HG03342 (cell line): ENCODE data around the gene RPL41.
A peak's percentile ranks its signal among the peaks of the same experiment; 100 is the strongest.

Experiments
- ATAC-seq: cut with Tn5 transposase; IDR thresholded peaks from one replicate; pipeline ENCODE4 v1.9.1; 2021; ENCODE audit warnings: mild to moderate bottlenecking, moderate library complexity; ENCODE audit not compliant: unreplicated experiment

Gene RPL41

DNA sequence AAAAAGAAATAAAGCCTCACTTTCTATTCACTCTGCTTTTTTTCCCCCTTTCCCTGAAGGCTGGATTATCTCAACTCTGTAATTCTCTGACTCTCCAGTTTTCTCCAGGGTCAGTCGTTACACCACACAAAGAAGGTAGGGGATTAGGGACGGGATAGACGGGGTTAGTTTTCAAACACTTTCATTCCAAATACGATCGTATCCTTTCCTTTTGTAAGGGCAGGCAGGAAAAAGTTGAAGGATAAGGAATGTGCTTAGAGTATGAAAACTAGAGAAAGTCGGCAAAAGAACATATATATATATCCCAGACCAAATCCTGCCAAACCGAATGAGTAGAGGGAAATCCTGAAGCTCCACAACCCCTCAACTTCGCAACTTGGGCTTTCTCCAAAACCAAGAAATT, 11.1 kb downstream of the RPL41 start:
- no peak for ATAC-seq

DNA sequence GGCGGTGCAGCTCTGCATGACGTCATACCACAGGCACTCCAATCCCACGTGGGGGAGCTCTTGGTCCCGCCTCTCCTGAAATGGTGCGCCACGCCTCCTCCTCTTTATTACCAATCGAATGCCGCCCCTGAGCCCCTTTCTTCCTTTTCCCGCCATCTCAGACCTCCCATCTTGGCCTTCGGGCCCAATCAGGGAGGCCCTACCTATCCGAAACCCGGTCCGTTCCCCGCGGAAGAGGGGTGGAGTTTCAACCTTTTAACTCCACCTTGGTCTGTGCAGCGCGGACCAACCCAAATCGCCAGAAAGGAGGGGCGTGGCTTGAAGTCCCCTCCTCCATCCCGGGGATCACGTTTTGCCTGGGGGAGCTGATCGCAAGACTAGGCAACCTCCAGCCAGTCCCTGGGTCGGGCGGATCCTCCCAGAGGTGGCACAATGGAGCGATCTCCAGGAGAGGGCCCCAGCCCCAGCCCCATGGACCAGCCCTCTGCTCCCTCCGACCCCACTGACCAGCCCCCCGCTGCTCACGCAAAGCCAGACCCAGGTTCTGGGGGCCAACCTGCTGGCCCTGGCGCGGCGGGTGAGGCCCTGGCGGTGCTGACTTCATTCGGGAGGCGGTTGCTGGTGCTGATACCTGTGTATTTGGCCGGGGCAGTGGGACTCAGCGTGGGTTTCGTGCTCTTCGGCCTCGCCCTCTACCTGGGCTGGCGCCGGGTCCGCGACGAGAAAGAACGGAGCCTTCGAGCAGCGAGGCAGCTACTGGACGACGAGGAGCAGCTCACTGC, 11.6 kb downstream of the RPL41 start, which contains the start of gene ESYT1:
Gene ESYT1, plus strand, starts transcription at position 380 of the 782 bp plus-strand sequence. Its CDS starts 53 bp downstream, at position 433.
- peak; percentile 87 for ATAC-seq

DNA sequence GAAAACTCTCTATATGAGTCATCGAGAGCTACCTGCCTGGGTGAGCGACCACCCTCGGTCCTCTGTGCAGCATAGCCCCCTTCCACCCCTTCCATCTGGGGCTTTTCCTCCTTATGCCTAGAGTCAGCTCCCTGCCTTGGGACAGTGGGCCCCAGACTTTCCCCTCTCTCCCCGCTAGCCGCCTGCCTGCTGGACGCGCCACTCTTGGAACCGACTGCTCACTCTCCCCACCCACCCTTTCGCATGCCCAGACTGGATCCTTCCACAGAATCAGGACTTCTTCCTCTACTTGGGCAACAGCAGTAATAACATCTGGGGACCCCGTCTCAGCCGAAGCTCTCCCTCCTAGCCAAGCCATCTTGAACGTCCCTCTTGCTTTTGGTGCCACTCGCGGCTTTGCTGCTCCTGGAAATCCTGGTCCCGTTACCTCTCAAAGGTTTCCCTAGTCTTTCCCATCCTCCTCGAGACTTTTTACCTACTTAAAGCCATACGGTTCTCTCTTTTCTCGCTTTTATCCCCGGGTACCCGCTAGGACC, 12.3 kb downstream of the RPL41 start:
- ATAC-seq, result no peak

GRCh38 chr12:56129206-56129941, 12.9 kb downstream of the RPL41 start:
- no peak for ATAC-seq

GRCh38 chr12:56129942-56130495, 13.6 kb downstream of the RPL41 start:
- no peak for ATAC-seq

GRCh38 chr12:56130876-56131275, 14.4 kb downstream of the RPL41 start:
- ATAC-seq, result no peak

GRCh38 chr12:56134897-56135296, 18.5 kb downstream of the RPL41 start:
- ATAC-seq, result no peak

GRCh38 chr12:56137853-56138571, 21.6 kb downstream of the RPL41 start:
- no peak for ATAC-seq

DNA sequence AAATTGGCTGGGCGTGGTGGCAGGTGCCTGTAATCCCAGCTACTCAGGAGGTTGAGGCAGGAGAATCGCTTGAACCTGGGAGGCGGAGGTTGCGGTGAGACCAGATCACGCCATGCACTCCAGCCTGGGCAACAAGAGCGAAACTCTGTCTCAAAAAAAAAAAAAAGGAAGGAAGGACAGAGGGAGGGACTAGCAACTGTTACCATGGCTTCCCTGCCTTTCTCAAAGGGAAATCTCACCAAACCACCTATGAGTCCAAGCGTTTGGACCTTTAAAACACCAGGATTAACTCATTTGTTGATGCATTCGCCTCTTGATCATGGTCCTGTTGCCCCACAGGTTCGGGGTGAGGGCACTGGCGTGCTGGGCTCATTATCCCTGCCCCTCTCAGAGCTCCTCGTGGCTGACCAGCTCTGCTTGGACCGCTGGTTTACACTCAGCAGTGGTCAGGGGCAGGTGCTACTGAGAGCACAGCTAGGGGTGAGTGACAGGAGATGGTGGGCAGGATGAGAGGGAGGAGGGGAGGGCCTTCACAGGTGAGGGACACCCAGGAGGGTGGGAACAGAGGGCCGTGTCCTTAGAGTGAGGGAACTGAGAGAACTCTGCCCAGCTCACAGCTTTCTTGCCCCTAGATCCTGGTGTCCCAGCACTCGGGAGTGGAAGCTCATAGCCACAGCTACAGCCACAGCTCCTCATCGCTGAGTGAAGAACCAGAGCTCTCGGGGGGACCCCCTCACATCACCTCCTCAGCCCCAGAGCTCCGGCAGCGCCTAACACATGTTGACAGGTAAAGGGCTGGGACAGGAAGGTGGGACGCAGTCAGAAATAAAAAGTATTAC, 25.7 kb downstream of the RPL41 start:
- no peak for ATAC-seq

- no peak for ATAC-seq
Observed at GRCh38 chr12:56143217-56143616, 26.8 kb downstream of the RPL41 start.

DNA sequence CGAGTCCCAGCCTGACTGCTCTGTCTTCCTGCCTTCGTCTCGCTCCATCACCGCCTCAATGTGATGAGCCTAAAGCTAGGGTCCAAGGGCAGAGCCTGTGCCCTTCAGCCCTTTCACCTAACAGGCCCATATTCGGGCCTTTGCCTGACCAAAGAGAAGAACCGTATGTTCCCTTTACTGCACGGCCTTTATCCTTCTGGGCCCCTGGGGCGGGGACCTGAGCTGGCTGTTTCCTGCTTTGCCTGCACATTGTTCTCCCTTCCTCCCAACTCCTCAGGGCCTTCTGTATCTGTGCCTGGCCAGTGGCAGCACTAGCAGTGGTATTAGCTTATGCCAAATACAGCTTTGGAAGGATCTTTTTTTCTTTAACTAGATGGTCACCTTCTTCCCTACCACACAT, 27.4 kb downstream of the RPL41 start:
- ATAC-seq, result no peak

DNA sequence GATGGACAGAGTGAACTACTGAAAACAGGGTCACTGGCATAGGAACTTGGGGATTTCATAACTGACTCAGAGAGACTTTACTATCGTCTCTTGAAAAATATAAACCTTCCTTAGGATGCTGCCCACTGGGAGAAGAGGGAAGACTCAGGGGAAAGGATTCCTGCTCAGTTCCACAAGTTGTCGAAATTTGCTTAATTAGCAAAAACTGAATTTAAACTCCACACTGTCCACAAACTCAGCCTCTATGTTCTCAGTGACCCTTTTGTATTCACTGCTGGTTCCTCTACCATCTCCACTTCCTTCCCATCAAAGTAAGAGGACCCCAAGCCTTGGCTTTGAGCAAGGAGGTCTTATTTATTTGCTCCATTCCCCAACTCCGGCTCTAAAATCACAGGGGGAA, 28.8 kb downstream of the RPL41 start:
- no peak for ATAC-seq

GRCh38 chr12:56146492-56147460, 30.3 kb downstream of the RPL41 start:
- no peak for ATAC-seq

- no peak for ATAC-seq
Observed at GRCh38 chr12:56150563-56150962, 34.1 kb downstream of the RPL41 start.

- ATAC-seq, result peak; percentile 54
Observed at GRCh38 chr12:56151672-56152131, 35.3 kb downstream of the RPL41 start.

DNA sequence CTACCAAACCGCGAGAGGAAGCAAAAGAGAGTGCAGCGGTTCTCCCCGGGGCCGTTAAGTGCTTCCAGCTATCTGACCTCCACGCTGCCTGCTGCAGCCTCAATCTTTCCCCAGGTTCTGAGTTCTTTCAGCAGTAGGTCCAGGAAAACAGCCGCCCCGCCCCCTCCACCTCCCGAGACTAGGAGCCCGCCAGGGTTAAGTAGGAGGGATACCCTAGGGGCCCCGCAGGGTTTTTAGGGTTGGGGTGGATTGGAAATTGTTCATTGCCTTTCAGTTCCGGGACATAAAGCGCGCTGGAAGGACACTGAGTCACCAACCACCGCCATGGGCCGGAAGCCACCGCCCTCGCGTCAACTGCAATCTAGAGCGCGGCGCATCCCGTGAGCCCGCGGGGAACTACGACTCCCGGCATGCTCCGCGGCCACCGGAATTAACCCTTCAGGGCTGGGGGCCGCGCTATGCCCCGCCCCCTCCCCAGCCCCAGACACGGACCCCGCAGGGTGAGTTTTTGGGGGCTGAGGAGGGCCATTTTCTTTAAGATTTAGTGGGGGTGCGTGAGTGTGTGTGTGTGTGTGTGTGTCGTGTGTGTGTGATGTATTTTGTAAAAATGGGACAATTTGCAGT, 35.8 kb downstream of the RPL41 start, which contains the start of gene MYL6B:
Gene MYL6B, plus strand, starts transcription at position 456 of the 624 bp plus-strand sequence. CDS start 1,332 bp downstream, outside the sequence.
- peak; percentile 86 for ATAC-seq

GRCh38 chr12:56152756-56153677, 36.6 kb downstream of the RPL41 start:
- no peak for ATAC-seq
